WTC11 (cell line): Measurements from ENCODE around the gene VAV2. TPM values are rescaled to one million over a fixed set of nuclear protein-coding genes. Genes with fewer than 3 reads are reported as not detected.

Source experiments
- ATAC-seq: fragments of 200-7000 bp; cut with Tn5 transposase; 2 replicates; pipeline ENCODE4 v1.10.0; 2021; ENCODE audit warnings: mild to moderate bottlenecking, moderate library complexity
- CTCF ChIA-PET: fragments of 300-600 bp; sonication (Branson Sonifier 250); formaldehyde crosslinking; loops from one replicate; lab custom pipeline; 2021; ENCODE audit warnings: antibody characterized with exemption; lab: Charles Lee
- POLR2A ChIA-PET: fragments of 350-600 bp; sonication (Branson Sonifier 250); formaldehyde crosslinking; loops from one replicate; lab custom pipeline; 2021; ENCODE audit warnings: antibody characterized with exemption; lab: Charles Lee
- DNase-seq: peaks from one replicate; pipeline ENCODE4 v3.0.0; 2021; ENCODE audit warnings: low spot score
- H3K27ac Mint-ChIP-seq: 2 replicates; pipeline ENCODE4 v1.8.0; 2021; ENCODE audit warnings: mixed read lengths
- H3K27me3 Mint-ChIP-seq: 2 replicates; pipeline ENCODE4 v1.8.0; 2021; ENCODE audit warnings: low read depth, mild to moderate bottlenecking, moderate library complexity, mixed read lengths
- H3K36me3 Mint-ChIP-seq: 2 replicates; pipeline ENCODE4 v1.8.0; 2021; ENCODE audit warnings: mixed read lengths
- H3K4me1 Mint-ChIP-seq: 2 replicates; pipeline ENCODE4 v1.8.0; 2022; ENCODE audit warnings: mixed read lengths
- H3K4me3 Mint-ChIP-seq: 2 replicates; pipeline ENCODE4 v1.8.0; 2021; ENCODE audit warnings: mild to moderate bottlenecking, moderate library complexity, mixed read lengths
- H3K9me3 Mint-ChIP-seq: 2 replicates; pipeline ENCODE4 v1.8.0; 2021; ENCODE audit warnings: mixed read lengths
- ATF1 ChIP-seq: sonication (generic); formaldehyde crosslinking; IDR thresholded peaks from 2 replicates; pipeline ENCODE4 v1.8.1; 2023; ENCODE audit warnings: mild to moderate bottlenecking, moderate library complexity, missing genetic modification reagents
- ATF6 ChIP-seq: sonication (generic); formaldehyde crosslinking; IDR thresholded peaks from 2 replicates; pipeline ENCODE4 v1.8.1; 2023; ENCODE audit warnings: mild to moderate bottlenecking, missing genetic modification reagents
- CREM ChIP-seq: sonication (generic); formaldehyde crosslinking; IDR thresholded peaks from 2 replicates; pipeline ENCODE4 v1.8.1; 2022; ENCODE audit warnings: mild to moderate bottlenecking, missing genetic modification reagents, moderate library complexity
- ETV6 ChIP-seq: sonication (generic); formaldehyde crosslinking; IDR thresholded peaks from 2 replicates; pipeline ENCODE4 v1.8.1; 2022; ENCODE audit warnings: mild to moderate bottlenecking, missing genetic modification reagents
- HMGA2 ChIP-seq: fragments of 250-450 bp; sonication (Bioruptor Pico); IDR thresholded peaks from 2 replicates; pipeline ENCODE4 v1.4.0; 2021; ENCODE audit warnings: mild to moderate bottlenecking, moderate library complexity
- JAZF1 ChIP-seq: fragments of 250-450 bp; sonication (Bioruptor Pico); IDR thresholded peaks from 2 replicates; pipeline ENCODE4 v1.9.0; 2021; ENCODE audit warnings: moderate library complexity, mild to moderate bottlenecking, inconsistent platforms
- MLX ChIP-seq: sonication (generic); formaldehyde crosslinking; IDR thresholded peaks from 2 replicates; pipeline ENCODE4 v1.8.1; 2023; ENCODE audit warnings: mild to moderate bottlenecking, missing genetic modification reagents, moderate library complexity
- MXD4 ChIP-seq: fragments of 250-450 bp; sonication (Bioruptor Pico); IDR thresholded peaks from 2 replicates; pipeline ENCODE4 v1.8.0; 2021; ENCODE audit warnings: mild to moderate bottlenecking, moderate library complexity, borderline replicate concordance
- MYBL2 ChIP-seq: sonication (generic); formaldehyde crosslinking; IDR thresholded peaks from 2 replicates; pipeline ENCODE4 v1.8.1; 2023; ENCODE audit warnings: mild to moderate bottlenecking, moderate library complexity, missing genetic modification reagents
- NFATC4 ChIP-seq: fragments of 250-450 bp; sonication (Bioruptor Pico); IDR thresholded peaks from 2 replicates; pipeline ENCODE4 v1.9.0; 2021; ENCODE audit warnings: mild to moderate bottlenecking
- NFYB ChIP-seq: sonication (generic); formaldehyde crosslinking; conservative IDR thresholded peaks from 2 replicates; pipeline ENCODE4 v1.8.0; 2022; ENCODE audit warnings: low read depth, missing genetic modification reagents
- NR1H2 ChIP-seq: sonication (generic); formaldehyde crosslinking; IDR thresholded peaks from 2 replicates; pipeline ENCODE4 v1.9.0; 2021; ENCODE audit warnings: mild to moderate bottlenecking, moderate library complexity, missing genetic modification reagents
- PRDM15 ChIP-seq: sonication (generic); formaldehyde crosslinking; IDR thresholded peaks from 2 replicates; pipeline ENCODE4 v1.8.0; 2022; ENCODE audit warnings: missing genetic modification reagents
- RORB ChIP-seq: fragments of 250-450 bp; sonication (Bioruptor Pico); IDR thresholded peaks from 2 replicates; pipeline ENCODE4 v1.9.0; 2021; ENCODE audit warnings: mild to moderate bottlenecking
- SMAD3 ChIP-seq: sonication (generic); formaldehyde crosslinking; IDR thresholded peaks from 2 replicates; pipeline ENCODE4 v1.8.0; 2022; ENCODE audit warnings: missing genetic modification reagents, mild to moderate bottlenecking, borderline replicate concordance
- TP53 ChIP-seq: sonication (generic); formaldehyde crosslinking; IDR thresholded peaks from 2 replicates; pipeline ENCODE4 v1.8.1; 2023; ENCODE audit warnings: mild to moderate bottlenecking, missing genetic modification reagents
- ZNF232 ChIP-seq: sonication (generic); formaldehyde crosslinking; IDR thresholded peaks from 2 replicates; pipeline ENCODE4 v1.8.0; 2022; ENCODE audit warnings: mild to moderate bottlenecking, missing genetic modification reagents
- ZNF281 ChIP-seq: sonication (generic); formaldehyde crosslinking; IDR thresholded peaks from 2 replicates; pipeline ENCODE4 v1.8.0; 2023; ENCODE audit warnings: mild to moderate bottlenecking, missing genetic modification reagents
- ZNF396 ChIP-seq: fragments of 250-450 bp; sonication (Bioruptor Pico); IDR thresholded peaks from 2 replicates; pipeline ENCODE4 v1.8.0; 2021; ENCODE audit warnings: mild to moderate bottlenecking, moderate library complexity, borderline replicate concordance
- total RNA-seq: library from RNA; stranded (reverse); gene quantifications from 3 replicates; pipeline ENCODE4 v1.2.3, GENCODE V29; 2021
- TF ChIP-seq, protein P1 (sequence below): fragments of 250-450 bp; sonication (Bioruptor Pico); IDR thresholded peaks from 2 replicates; pipeline ENCODE4 v1.8.0; 2021; ENCODE audit warnings: mild to moderate bottlenecking
- TF ChIP-seq, protein P2 (sequence below): fragments of 200-600 bp; IDR thresholded peaks from 2 replicates; pipeline ENCODE4 v1.8.0; 2022; ENCODE audit warnings: antibody characterized with exemption
- TF ChIP-seq, protein P3 (sequence below): sonication (generic); formaldehyde crosslinking; IDR thresholded peaks from 2 replicates; pipeline ENCODE4 v1.8.1; 2023; ENCODE audit warnings: mild to moderate bottlenecking, missing genetic modification reagents, moderate library complexity

The VAV2 gene
- total RNA-seq, 1 experiment from 2014 or later = 39.7 TPM

- Mint-ChIP-seq H3K27me3 (no peaks in the 10 kb centered on the region), H3K4me3 (no peak overlapping the region), H3K27ac (peak overlapping the region; percentile 57), H3K4me1 (0 out of 2 replicates have a peak, but pooled peaks cover 2% of the 10 kb centered on the region), H3K9me3 (no peaks in the 10 kb centered on the region), H3K36me3 (peaks cover 11% of the 10 kb centered on the region)
- CTCF ChIA-PET = no interaction called here
- TF ChIP-seq ATF1 (CRISPR knock-in tag) (no peak), ZNF396 (CRISPR knock-in tag) (no peak), ATF6 (no peak), JAZF1 (CRISPR knock-in tag) (no peak), MYBL2 (CRISPR knock-in tag) (no peak), TP53 (CRISPR knock-in tag) (no peak), SMAD3 (no peak)
- POLR2A ChIA-PET = no interaction called here
- DNase-seq (no peak), ATAC-seq (no peak)
Measured at GRCh38 chr9:133855371-133855770, 136.8 kb downstream of the VAV2 start.

- no peak for ATAC-seq
- H3K36me3 Mint-ChIP-seq = peaks cover 11% of the 10 kb centered on the region
- H3K27ac Mint-ChIP-seq = no peak overlapping the region
- ChIA-PET CTCF (no interaction called here), POLR2A (no interaction called here)
- H3K4me3 Mint-ChIP-seq = no peak overlapping the region
- 0 out of 2 replicates have a peak, but pooled peaks cover 2% of the 10 kb centered on the region for H3K4me1 Mint-ChIP-seq
- H3K27me3 Mint-ChIP-seq = no peaks in the 10 kb centered on the region
- no peak for DNase-seq
- no peak for TF ChIP-seq JAZF1 (CRISPR knock-in tag)
- no peak for TF ChIP-seq ETV6 (CRISPR knock-in tag)
- TF ChIP-seq NR1H2 (CRISPR knock-in tag) = no peak
- no peak for TF ChIP-seq ZNF232 (CRISPR knock-in tag)
- TF ChIP-seq NFATC4 (CRISPR knock-in tag) = no peak
- TF ChIP-seq, protein P1, sequence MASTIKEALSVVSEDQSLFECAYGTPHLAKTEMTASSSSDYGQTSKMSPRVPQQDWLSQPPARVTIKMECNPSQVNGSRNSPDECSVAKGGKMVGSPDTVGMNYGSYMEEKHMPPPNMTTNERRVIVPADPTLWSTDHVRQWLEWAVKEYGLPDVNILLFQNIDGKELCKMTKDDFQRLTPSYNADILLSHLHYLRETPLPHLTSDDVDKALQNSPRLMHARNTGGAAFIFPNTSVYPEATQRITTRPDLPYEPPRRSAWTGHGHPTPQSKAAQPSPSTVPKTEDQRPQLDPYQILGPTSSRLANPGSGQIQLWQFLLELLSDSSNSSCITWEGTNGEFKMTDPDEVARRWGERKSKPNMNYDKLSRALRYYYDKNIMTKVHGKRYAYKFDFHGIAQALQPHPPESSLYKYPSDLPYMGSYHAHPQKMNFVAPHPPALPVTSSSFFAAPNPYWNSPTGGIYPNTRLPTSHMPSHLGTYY (CRISPR knock-in tag) = no peak
- no peak for TF ChIP-seq CREM (CRISPR knock-in tag)
- TF ChIP-seq ZNF281 = no peak
- TF ChIP-seq, protein P2, sequence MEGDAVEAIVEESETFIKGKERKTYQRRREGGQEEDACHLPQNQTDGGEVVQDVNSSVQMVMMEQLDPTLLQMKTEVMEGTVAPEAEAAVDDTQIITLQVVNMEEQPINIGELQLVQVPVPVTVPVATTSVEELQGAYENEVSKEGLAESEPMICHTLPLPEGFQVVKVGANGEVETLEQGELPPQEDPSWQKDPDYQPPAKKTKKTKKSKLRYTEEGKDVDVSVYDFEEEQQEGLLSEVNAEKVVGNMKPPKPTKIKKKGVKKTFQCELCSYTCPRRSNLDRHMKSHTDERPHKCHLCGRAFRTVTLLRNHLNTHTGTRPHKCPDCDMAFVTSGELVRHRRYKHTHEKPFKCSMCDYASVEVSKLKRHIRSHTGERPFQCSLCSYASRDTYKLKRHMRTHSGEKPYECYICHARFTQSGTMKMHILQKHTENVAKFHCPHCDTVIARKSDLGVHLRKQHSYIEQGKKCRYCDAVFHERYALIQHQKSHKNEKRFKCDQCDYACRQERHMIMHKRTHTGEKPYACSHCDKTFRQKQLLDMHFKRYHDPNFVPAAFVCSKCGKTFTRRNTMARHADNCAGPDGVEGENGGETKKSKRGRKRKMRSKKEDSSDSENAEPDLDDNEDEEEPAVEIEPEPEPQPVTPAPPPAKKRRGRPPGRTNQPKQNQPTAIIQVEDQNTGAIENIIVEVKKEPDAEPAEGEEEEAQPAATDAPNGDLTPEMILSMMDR = no peak
- TF ChIP-seq MXD4 (CRISPR knock-in tag) = no peak
- TF ChIP-seq HMGA2 (CRISPR knock-in tag) = no peak
- TF ChIP-seq MLX (CRISPR knock-in tag) = no peak
- TF ChIP-seq, protein P3, sequence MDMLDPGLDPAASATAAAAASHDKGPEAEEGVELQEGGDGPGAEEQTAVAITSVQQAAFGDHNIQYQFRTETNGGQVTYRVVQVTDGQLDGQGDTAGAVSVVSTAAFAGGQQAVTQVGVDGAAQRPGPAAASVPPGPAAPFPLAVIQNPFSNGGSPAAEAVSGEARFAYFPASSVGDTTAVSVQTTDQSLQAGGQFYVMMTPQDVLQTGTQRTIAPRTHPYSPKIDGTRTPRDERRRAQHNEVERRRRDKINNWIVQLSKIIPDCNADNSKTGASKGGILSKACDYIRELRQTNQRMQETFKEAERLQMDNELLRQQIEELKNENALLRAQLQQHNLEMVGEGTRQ (CRISPR knock-in tag) = no peak
- TF ChIP-seq PRDM15 (CRISPR knock-in tag) = no peak
- TF ChIP-seq NFYB (CRISPR knock-in tag) = no peak
- no peak for TF ChIP-seq RORB (CRISPR knock-in tag)
- no peaks in the 10 kb centered on the region for H3K9me3 Mint-ChIP-seq
Measured at GRCh38 chr9:133854765-133855164, 137.4 kb downstream of the VAV2 start.
